HepG2 (cell line): ENCODE results near the gene MYADML2. TPM values are rescaled to one million over a fixed set of nuclear protein-coding genes. Genes with fewer than 3 reads are reported as not detected.
A peak's percentile ranks its signal among the peaks of the same experiment; 100 is the strongest.

Source experiments
- ARNT2 ChIP-seq: sonication (generic); formaldehyde crosslinking; IDR thresholded peaks from 2 replicates; pipeline ENCODE4 v1.8.0; 2022; ENCODE audit warnings: mild to moderate bottlenecking, low read depth, missing genetic modification reagents, moderate library complexity
- ETV5 ChIP-seq: IDR thresholded peaks from 2 replicates; pipeline ENCODE4 v1.6.1; 2018; ENCODE audit warnings: missing biosample characterization, missing genetic modification reagents, inconsistent platforms, borderline replicate concordance
- HCFC1 ChIP-seq: fragments of 150-350 bp; IDR thresholded peaks from 2 replicates; pipeline ENCODE4 v1.6.1; 2014; ENCODE audit warnings: low read depth, low read length
- MXI1 ChIP-seq: IDR thresholded peaks from 3 replicates; pipeline ENCODE4 v1.6.1; 2012; ENCODE audit warnings: low read depth, low read length, inconsistent platforms, borderline replicate concordance
- NFE2L2 ChIP-seq: fragments of 150-350 bp; IDR thresholded peaks from 2 replicates; pipeline ENCODE4 v1.6.1; 2014; ENCODE audit warnings: low read length
- NR2C2 ChIP-seq: sonication (generic); formaldehyde crosslinking; IDR thresholded peaks from 2 replicates; pipeline ENCODE4 v1.4.0; 2020; ENCODE audit warnings: missing genetic modification reagents, mild to moderate bottlenecking, moderate library complexity, borderline replicate concordance
- RERE ChIP-seq: IDR thresholded peaks from 2 replicates; pipeline ENCODE4 v1.6.1; 2016; ENCODE audit warnings: low read depth, missing genetic modification reagents, missing compliant biosample characterization
- SMARCC2 ChIP-seq: fragments of 450-650 bp; IDR thresholded peaks from 2 replicates; pipeline ENCODE4 v1.6.1; 2017; ENCODE audit warnings: antibody characterized with exemption, mild to moderate bottlenecking
- TP53 ChIP-seq: sonication (generic); formaldehyde crosslinking; conservative IDR thresholded peaks from 2 replicates; pipeline ENCODE4 v1.4.0; 2020; ENCODE audit warnings: missing genetic modification reagents
- ZFP90 ChIP-seq: sonication (generic); formaldehyde crosslinking; IDR thresholded peaks from 2 replicates; pipeline ENCODE4 v1.8.0; 2022; ENCODE audit warnings: missing genetic modification reagents, mild to moderate bottlenecking, inconsistent platforms, borderline replicate concordance
- ZNF205 ChIP-seq: IDR thresholded peaks from 2 replicates; pipeline ENCODE4 v1.6.1; 2018; ENCODE audit warnings: missing biosample characterization, missing genetic modification reagents
- ZNF362 ChIP-seq: sonication (generic); formaldehyde crosslinking; IDR thresholded peaks from 2 replicates; pipeline ENCODE4 v1.4.0; 2020; ENCODE audit warnings: missing genetic modification reagents, mild to moderate bottlenecking, borderline replicate concordance
- ZNF580 ChIP-seq: IDR thresholded peaks from 2 replicates; pipeline ENCODE4 v1.6.1; 2016; ENCODE audit warnings: low read depth, borderline replicate concordance
- ZNF704 ChIP-seq: sonication (generic); formaldehyde crosslinking; IDR thresholded peaks from 2 replicates; pipeline ENCODE4 v1.8.1; 2023; ENCODE audit warnings: mild to moderate bottlenecking, inconsistent platforms, moderate library complexity, missing genetic modification reagents, borderline replicate concordance
- ZNF770 ChIP-seq: sonication (generic); formaldehyde crosslinking; IDR thresholded peaks from 2 replicates; pipeline ENCODE4 v1.5.0; 2020; ENCODE audit warnings: mild to moderate bottlenecking, missing genetic modification reagents
- ZZZ3 ChIP-seq: sonication (generic); formaldehyde crosslinking; IDR thresholded peaks from 2 replicates; pipeline ENCODE4 v1.4.0; 2020; ENCODE audit warnings: missing genetic modification reagents, mild to moderate bottlenecking, borderline replicate concordance
- polyA plus RNA-seq, 8 experiments: library from polyadenylated mRNA; depleted of rRNA in 3 of 8; stranded (reverse) in 7 of 8; unstranded in 1 of 8; fragments of >200 nt; fragmentation: Illumina TruSeq in 4 of 8; extraction: Trizol in 4 of 8; gene quantifications; 2 replicates each; pipeline versions ENCODE4 v1.2.1 to v1.2.3, GENCODE V29; 2011 to 2016; ENCODE audit warnings: low read depth in 4 of 8, missing spikeins in 1 of 8, mixed read lengths in 1 of 8; ENCODE audit not compliant: insufficient read depth in 1 of 8
- total RNA-seq, 5 experiments: library from RNA; depleted of rRNA; stranded (reverse); fragments of >200 nt; fragmentation: Illumina TruSeq; extraction: Trizol; gene quantifications; 2 replicates each; pipeline ENCODE4 v1.2.3, GENCODE V29; 2016; ENCODE audit warnings: low read depth in 1 of 5

MYADML2 gene
- total and polyA plus RNA-seq, 2 of the 13 experiments (the other 11 are each of a cell fraction or from before 2014, with no cell fraction given) = not detected

GRCh38 chr17:81926451-81927151, 20.4 kb downstream of the MYADML2 start (continued):
- TF ChIP-seq RERE (CRISPR knock-in tag) (no peak), ZNF770 (CRISPR knock-in tag) (0 out of 2 replicates have a peak, but pooled peaks have one; percentile 24), ZNF362 (CRISPR knock-in tag) (no peak), NR2C2 (CRISPR knock-in tag) (peak; percentile 97), ETV5 (CRISPR knock-in tag) (peak; percentile 82; the same call in 1 of the 2 replicates), ZFP90 (CRISPR knock-in tag) (no peak; the same call in 1 of the 2 replicates), ZZZ3 (CRISPR knock-in tag) (no peak), HCFC1 (no peak), ZNF580 (no peak), MXI1 (peak; percentile 86; the same call in 1 of the 3 replicates), ARNT2 (no peak), ZNF205 (CRISPR knock-in tag) (no peak), ZNF704 (CRISPR knock-in tag) (0 out of 2 replicates have a peak, but pooled peaks have one; percentile 4), TP53 (CRISPR knock-in tag) (no peak), SMARCC2 (no peak), NFE2L2 (peak; percentile 90)
